NT2/D1 (cell line): ENCODE results near the gene OBSCN.
"Not testable (repeated sequence)": the region's sequence is repeated elsewhere in the genome, so short reads cannot be mapped to it uniquely, and the experiment has no call there.

Source experiments
- DNase-seq: peaks from one replicate; pipeline ENCODE4 v3.0.0-alpha.2; 2011; ENCODE audit warnings: low read depth, low spot score
- H3K27me3 ChIP-seq: 2 replicates; pipeline ENCODE4 v1.6.0; 2011; ENCODE audit warnings: mild to moderate bottlenecking; ENCODE audit not compliant: insufficient read length, insufficient read depth
- H3K36me3 ChIP-seq: 2 replicates; pipeline ENCODE4 v1.6.1; 2011; ENCODE audit warnings: mild to moderate bottlenecking, low read length, mixed read lengths; ENCODE audit not compliant: insufficient read depth, insufficient read length
- H3K4me1 ChIP-seq: 2 replicates; pipeline ENCODE4 v1.5.1; 2011; ENCODE audit not compliant: insufficient read depth, insufficient read length
- H3K4me3 ChIP-seq: 2 replicates; pipeline ENCODE4 v1.5.1; 2011; ENCODE audit warnings: low read depth; ENCODE audit not compliant: insufficient read length
- H3K9ac ChIP-seq: 2 replicates; pipeline ENCODE4 v1.6.0; 2011; ENCODE audit warnings: low read depth; ENCODE audit not compliant: insufficient read length
- H3K9me3 ChIP-seq: 2 replicates; pipeline ENCODE4 v1.5.1; 2011; ENCODE audit warnings: mild to moderate bottlenecking, low read length; ENCODE audit not compliant: insufficient read depth
- SUZ12 ChIP-seq: IDR thresholded peaks from 2 replicates; pipeline ENCODE4 v1.6.1; 2011; ENCODE audit not compliant: insufficient read length, insufficient read depth; ENCODE audit errors: extremely low read depth
- YY1 ChIP-seq: IDR thresholded peaks from 2 replicates; pipeline ENCODE4 v1.6.1; 2011; ENCODE audit not compliant: insufficient read length, insufficient read depth
- ZNF274 ChIP-seq: IDR thresholded peaks from 2 replicates; pipeline ENCODE4 v1.6.1; 2011; ENCODE audit warnings: mild to moderate bottlenecking, low read depth, low read length

OBSCN gene

DNA sequence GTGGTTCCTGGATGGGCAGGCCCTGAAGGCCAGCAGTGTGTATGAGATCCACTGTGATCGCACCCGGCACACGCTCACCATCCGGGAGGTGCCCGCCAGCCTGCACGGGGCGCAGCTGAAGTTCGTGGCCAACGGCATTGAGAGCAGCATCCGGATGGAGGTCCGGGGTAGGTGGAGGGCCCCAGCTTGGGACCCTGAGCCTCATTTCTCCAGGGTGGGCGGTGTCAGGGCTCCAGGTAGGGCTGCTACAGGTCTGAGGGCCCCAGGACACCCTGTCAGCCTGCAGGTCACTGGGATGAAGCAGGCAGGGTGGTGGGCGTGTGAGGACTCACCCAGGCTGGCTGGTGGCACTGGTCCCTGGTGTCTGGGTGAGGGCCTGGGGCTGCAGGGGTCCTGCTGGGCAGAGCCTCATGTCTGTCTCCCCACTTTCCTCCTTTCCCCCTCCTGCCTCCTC is 7.8 kb downstream of the OBSCN start:
- no peak for TF ChIP-seq SUZ12
- TF ChIP-seq YY1, result no peak
- no peak for TF ChIP-seq ZNF274
- H3K4me3 ChIP-seq, result no peak overlapping the region
- no peak for DNase-seq
- no peak overlapping the region for H3K9ac ChIP-seq
- no peaks in the 10 kb centered on the region for H3K27me3 ChIP-seq
- H3K9me3 ChIP-seq, result no peaks in the 10 kb centered on the region
- peaks cover 8% of the 10 kb centered on the region for H3K4me1 ChIP-seq
- H3K36me3 ChIP-seq, result peaks cover 65% of the 10 kb centered on the region

DNA sequence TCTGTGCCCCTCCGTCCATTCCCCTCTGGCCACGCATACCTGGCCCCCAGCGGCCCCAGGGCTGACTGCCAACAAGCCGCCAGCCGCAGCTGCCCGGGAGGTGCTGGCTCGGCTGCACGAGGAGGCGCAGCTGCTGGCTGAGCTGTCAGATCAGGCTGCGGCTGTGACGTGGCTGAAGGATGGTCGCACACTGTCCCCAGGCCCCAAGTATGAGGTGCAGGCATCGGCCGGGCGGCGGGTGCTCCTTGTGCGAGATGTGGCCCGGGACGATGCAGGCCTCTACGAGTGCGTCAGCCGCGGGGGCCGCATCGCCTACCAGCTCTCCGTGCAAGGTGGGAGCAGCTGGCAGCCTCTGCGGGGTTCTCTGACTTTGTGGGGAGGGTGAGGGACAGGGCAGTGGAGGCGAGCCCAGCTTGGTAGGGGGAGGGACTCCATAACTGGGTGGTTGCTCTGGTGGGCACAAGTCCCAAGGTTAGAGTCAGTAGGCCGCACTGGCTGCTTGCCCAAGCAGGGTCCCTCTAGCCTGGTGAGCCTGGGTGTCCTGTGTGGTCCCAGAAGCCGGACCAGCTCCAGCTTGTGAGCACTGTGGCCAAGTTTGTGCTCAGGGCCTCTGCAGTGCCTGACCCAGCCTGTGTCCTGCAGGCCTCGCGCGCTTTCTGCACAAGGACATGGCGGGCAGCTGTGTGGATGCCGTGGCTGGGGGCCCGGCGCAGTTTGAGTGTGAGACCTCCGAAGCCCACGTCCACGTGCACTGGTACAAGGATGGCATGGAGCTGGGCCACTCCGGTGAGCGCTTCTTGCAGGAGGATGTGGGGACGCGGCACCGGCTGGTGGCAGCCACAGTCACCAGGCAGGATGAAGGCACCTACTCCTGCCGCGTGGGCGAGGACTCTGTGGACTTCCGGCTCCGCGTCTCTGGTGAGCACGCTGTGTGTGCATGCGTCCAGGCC is 8.8 kb downstream of the OBSCN start:
- TF ChIP-seq SUZ12 (no peak), ZNF274 (no peak), YY1 (no peak)
- DNase-seq, result no peak
- Histone ChIP-seq H3K36me3 (peaks cover 70% of the 10 kb centered on the region), H3K4me3 (no peak overlapping the region), H3K4me1 (peaks cover 7% of the 10 kb centered on the region), H3K9me3 (no peaks in the 10 kb centered on the region), H3K27me3 (no peaks in the 10 kb centered on the region), H3K9ac (no peak overlapping the region)

DNA sequence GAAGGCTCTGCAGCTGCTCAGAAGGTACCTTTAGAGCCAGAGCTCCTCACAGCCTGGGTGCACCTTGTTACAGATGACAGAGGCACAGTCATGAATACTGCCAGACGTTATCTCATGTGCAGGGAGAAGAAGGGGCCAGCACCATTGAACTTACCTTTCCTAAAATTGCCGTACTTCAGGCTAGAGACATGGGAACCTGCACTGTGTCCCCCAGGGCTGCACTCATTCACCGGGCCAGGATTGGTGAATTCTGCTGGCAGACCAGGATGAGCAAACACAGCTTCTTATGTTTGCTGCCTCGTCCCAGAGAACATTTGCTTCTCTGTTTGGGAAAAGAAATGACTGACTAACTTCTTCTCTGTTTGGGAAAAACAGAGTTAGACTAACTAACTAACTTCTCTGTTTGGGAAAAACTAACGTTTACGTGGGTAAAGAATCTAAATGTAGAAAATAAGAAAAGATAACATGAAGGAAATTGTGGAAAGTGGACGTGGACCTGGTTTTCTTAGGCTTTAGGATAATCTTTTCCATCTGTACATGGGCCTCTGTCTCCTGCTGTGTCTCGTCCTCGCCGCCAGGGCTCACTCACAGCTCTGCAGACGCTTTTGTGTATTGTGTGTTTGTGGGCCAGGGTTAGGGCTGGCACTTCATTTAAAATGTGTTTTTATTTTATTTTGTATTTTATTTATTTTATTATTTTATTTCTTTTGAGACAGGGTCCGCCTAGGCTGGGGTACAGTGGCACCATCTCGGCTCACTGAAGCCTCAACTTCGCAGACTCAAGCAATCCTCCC is 9.9 kb downstream of the OBSCN start:
- H3K9ac ChIP-seq, result no peak overlapping the region
- no peak for TF ChIP-seq YY1
- no peak for TF ChIP-seq ZNF274
- TF ChIP-seq SUZ12, result no peak
- peaks cover 7% of the 10 kb centered on the region for H3K4me1 ChIP-seq
- peaks cover 77% of the 10 kb centered on the region for H3K36me3 ChIP-seq
- H3K27me3 ChIP-seq, result no peaks in the 10 kb centered on the region
- no peaks in the 10 kb centered on the region for H3K9me3 ChIP-seq
- DNase-seq, result no peak
- no peak overlapping the region for H3K4me3 ChIP-seq

DNA sequence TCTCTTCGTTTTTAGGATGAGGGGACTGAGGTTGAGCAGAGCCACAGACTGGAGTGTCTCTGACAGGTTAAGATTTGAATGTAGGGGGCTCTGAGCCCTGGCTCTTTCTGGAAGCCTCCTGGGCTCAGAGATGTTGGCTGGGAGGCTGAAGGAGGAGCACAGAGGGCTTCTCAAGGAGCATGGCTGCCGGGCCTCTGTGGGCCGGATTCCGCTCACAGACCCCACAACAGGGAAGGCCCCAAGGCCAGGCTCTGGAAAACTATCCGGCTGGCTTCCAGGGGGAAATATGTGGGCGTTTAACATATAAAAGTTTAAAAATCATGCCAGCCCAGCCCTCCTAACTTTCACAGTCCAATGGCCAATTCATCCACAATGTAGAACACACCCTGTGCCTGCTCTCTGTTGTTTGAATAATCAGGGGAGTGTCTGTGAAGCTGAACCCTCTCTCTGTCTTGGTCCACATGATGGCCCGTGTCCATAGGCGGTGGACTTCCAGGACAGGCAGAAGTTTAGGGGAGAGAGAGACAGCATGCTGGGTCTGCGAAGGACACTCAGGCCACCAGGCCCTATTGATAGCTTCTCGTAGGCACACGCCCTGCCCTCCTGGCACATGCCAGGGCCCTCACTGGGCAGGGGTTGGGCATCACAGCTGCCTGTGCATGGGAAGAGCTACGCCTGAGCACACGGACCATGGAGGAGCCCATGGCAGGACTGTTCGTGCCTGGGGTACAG is 10.8 kb downstream of the OBSCN start:
- DNase-seq, result no peak
- Histone ChIP-seq H3K4me3 (no peak overlapping the region), H3K4me1 (peaks cover 7% of the 10 kb centered on the region), H3K27me3 (no peaks in the 10 kb centered on the region), H3K9me3 (no peaks in the 10 kb centered on the region), H3K36me3 (peaks cover 77% of the 10 kb centered on the region), H3K9ac (no peak overlapping the region)
- no peak for TF ChIP-seq SUZ12
- no peak for TF ChIP-seq YY1
- no peak for TF ChIP-seq ZNF274

DNA sequence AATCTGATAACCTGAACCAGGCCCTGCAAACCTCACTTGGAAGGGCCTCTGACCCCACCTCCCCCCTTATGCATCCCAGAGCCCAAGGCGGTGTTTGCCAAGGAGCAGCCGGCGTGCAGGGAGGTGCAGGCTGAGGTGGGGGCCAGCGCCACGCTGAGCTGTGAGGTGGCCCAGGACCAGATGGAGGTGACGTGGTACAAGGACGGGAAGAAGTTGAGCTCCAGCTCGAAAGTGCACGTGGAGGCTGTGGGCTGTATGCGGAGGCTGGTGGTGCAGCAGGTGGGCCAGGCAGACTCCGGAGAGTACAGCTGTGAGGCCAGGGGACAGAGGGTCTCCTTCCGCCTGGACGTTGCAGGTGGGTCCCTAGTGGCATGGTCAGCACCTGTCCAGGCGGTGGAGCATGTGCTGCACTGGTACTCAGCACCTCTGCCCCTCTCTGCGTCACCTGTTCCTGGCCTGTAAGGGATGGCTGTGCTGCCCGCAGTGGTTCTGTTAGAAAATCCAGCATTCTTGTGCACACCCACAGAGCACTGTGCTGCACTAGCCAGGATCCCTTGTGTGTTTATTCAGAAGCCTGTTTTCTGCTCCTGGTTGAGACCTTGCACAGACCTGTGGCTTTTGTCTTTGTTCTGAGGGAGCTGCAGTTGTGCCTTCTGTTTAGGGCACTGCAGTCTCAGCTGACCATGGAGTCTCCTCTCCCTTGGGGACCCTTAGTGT is 11.6 kb downstream of the OBSCN start:
- Histone ChIP-seq H3K27me3 (no peaks in the 10 kb centered on the region), H3K4me3 (no peak overlapping the region), H3K4me1 (peaks cover 4% of the 10 kb centered on the region), H3K9me3 (peaks cover 5% of the 10 kb centered on the region; the same call in 1 of the 2 replicates), H3K36me3 (peaks cover 78% of the 10 kb centered on the region), H3K9ac (no peak overlapping the region)
- DNase-seq, result no peak
- TF ChIP-seq YY1, result no peak
- no peak for TF ChIP-seq ZNF274
- no peak for TF ChIP-seq SUZ12

DNA sequence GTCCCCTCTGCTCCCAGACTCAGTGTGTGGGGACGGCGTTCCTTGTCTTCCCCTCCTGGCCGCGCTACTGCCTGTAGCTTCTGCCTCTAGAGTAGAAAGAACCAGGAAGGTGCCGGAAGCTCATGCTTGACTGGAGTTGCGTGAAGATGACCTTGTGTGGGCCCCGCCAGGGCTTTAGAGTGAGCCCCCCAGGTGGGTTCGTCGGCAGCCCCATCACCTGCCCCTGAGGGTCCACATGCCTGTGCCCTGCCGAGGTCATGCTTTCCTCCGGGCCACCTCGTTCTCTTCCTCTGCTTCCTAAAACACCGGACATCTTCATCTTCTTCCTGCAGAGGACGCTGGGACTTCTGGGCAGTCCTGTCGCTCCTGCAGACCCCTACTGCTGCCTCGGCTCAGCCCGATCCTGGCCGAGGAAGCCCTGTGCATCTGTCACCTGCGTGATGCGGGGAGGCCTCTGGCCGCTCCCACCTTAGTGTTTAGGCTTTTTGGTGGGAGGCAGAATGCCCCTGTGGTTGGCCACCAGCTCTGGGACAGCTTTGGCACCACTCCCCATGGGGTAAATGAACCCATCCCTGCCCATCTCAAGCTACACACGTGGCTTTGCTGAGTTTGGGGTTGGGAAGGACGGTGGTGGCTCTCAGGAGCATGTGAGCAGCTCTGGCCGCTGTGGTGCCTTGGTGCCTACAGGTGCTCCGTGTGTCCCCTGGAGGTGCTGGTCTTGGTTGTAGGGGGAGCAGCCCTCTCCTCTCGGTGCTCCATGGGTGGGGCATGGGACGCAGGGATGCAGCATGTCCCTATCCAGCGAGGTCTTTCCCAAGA is 12.3 kb downstream of the OBSCN start:
- no peak overlapping the region for H3K9ac ChIP-seq
- no peak for DNase-seq
- H3K4me1 ChIP-seq, result no peaks in the 10 kb centered on the region
- TF ChIP-seq SUZ12 (no peak), ZNF274 (no peak), YY1 (no peak)
- H3K36me3 ChIP-seq, result peaks cover 78% of the 10 kb centered on the region
- peaks cover 13% of the 10 kb centered on the region; the same call in 1 of the 2 replicates for H3K9me3 ChIP-seq
- H3K4me3 ChIP-seq, result no peak overlapping the region
- H3K27me3 ChIP-seq, result no peaks in the 10 kb centered on the region

DNA sequence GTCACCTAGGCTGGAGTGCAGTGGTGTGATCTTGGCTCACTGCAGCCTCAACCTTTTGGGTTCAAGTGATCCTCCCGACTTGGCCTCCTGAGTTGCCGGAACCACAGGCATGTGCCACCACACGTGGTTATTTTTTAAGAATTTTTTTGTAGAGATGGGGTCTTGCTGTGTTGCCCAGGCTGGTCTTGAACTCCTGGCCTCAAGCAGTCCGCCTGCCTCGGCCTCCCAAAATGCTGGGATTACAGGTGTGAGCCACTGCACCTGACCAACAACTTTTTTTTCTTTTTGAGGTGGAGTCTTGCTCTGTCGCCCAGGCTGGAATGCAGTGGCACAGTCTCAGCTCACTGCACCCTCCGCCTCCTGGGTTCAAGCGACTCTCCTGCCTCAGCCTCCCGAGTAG is 13.3 kb downstream of the OBSCN start:
- Histone ChIP-seq H3K9me3 (peaks cover 16% of the 10 kb centered on the region; the same call in 1 of the 2 replicates), H3K36me3 (peaks cover 78% of the 10 kb centered on the region)
- H3K27me3 ChIP-seq, H3K4me1 ChIP-seq, H3K4me3 ChIP-seq, DNase-seq, H3K9ac ChIP-seq: not testable (repeated sequence)
